HG03575 (cell line): ENCODE data around the gene DSCAML1.

Experiments used
- ATAC-seq: cut with Tn5 transposase; IDR thresholded peaks from one replicate; pipeline ENCODE4 v1.9.1; 2021; ENCODE audit not compliant: unreplicated experiment, insufficient number of reproducible peaks, low FRiP score; ENCODE audit errors: extremely low read depth

DSCAML1 gene

DNA sequence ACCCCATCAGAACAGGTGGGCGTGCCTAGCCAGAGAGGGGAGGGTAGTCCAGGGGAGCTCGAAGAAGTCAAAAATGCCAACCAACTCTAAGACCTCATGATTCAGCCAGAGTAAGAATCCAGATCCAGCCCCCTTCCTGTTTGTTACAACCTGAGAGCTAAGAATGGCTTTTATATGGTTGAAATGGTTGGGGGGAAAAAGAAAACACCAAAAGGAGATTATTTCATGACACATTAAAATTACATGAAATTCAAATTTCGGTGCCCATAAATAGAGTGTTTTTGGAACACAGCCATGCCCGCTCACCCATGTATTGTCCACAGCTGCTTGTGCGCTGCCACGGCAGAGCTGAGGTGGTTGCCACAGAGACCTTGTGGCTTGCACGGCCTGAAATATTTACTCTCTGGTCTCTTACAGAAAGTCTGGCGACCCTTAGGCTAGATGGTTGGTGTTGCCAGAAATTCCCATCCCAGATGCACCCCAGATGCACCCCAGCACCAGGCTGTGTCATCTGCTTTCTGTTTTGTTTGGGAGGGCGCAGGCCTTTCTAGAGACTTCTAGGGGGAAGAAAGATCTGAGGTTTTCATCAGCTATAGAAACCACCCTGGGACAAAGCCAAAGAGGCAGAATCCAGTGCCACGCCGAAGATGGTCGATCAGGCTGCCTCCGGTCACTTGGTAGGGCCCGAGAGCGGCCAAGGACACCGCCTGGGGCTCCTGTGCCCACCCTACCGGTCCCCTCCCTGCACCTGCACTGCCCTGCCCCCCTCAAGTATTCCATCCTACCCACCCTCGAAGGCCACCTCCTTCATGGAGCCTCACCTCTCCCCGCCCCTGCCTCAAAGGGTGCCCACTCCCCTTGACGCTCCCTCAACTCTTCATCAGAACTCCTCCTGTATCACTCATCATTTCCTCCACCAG, 80.2 kb downstream of the DSCAML1 start:
- no peak for ATAC-seq

DNA sequence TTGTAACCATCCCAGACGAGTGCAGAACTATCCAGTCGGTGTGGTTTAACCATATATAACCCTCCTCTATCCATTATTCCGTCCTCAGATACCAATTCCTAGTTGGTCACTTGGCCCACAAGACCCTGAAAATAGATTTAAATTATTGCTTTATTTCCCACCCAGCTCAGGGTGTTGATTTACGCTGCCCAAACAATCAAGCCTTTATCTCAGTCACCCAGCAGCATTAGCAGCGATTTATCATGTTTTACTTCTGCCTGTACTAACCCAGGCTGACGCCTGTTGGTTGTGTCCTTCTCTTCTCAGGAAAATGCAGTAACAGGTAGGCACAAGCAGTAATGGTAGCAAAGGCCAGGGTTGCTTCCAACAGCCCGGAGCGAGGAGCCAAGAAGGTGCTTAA, 81.2 kb downstream of the DSCAML1 start:
- no peak for ATAC-seq

DNA sequence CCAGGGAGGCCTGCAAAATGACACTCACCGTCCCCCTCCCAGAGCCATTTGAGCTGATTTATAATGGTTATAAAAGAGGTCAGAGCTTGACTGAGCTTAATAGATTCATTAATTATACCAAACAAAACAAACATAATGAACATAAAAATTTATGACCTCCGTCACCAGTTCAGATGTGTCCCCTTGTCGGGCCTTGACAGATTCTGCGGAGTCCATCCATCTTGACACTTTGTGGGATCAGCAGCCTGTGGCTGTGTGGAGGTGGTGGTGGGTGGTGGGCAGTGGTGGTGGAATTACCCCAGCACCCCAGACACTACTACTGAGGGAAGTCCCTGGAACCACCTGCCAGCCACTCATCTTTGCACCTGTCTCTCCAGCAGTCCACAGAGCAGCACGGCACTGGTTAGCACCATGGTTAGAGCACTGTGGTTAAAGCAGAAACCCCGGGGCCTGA, 83.5 kb downstream of the DSCAML1 start:
- ATAC-seq: no peak

DNA sequence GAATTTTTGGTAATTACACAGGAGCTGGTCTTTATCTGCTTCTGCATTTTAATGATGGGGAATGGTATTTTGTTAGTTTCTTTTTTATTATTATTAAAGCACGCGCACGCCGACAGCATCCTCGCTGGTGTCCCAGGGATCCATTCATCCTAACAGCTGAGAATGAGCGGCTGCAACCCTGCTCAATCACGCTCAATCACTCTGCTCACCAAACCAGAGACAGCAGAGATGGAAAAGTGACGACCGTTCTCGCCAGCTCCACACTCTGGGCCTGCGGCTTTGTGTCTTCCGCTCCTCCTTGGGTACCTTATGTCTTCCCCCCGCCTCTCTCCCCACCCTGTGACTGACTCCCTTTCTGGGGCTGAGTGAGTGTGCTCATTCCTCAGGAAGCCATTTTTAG, 84.5 kb downstream of the DSCAML1 start:
- no peak for ATAC-seq

DNA sequence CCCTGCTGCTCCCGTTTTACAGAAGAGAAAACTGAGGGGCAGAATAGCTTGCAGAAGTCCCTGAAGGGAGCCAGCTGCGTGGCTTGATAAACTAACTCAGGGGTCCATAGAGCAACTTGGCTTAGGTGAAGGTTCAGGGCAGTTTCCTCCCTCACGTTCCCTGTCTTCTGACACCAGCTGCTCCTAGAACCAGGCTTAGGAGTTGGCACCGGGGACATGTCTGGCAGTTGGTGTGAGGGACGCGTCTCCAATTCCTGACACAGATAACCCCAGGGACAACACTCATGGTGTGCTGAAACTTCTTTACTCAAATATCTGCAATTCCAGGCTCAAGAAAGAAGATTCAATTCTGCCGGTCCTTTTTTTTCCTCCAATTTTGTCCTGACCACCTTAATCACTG, 85.7 kb downstream of the DSCAML1 start:
- no peak for ATAC-seq

DNA sequence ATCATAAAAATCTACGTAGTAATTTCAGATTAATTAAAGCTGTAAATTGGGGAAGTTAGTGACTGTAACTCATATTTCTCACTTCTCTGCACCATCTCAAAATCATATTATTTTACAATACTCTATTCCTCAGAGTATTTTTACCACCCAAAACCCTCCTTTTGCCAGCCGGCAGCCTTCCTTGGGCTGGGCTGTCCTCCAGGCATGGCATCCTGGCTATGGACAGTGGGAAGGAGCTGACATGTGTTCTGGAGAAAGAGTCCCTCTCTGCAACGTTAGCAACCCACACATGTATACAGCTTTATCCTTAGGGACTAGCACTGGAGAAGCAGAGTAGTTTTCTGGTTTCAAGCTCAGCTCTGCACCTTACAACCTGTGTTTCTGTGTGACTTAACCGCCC, 86.8 kb downstream of the DSCAML1 start:
- ATAC-seq: no peak

DNA sequence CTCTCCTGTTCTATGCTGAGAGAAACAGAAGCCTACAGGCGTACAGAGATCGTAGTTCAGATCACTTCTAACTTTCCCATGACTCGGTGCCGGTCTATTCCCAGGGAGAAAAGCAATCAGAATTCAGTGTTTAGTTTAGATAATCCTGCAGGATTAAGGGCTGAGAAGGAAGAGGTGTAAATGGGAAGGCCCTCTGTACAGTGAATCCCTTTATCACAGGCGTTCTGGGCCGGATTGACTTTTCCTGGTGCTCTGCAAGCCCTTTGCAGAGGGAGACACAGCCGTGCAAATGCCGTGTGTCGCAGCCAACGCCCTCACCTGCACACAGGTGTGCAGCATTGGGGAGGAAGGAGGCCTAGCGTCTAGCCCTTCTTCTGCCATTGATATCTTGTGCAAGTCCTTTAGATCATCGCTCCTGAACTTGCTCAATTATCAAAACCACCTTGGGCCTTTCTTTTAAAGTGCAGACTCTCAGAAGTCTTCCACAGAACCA, 90.6 kb downstream of the DSCAML1 start:
- no peak for ATAC-seq

DNA sequence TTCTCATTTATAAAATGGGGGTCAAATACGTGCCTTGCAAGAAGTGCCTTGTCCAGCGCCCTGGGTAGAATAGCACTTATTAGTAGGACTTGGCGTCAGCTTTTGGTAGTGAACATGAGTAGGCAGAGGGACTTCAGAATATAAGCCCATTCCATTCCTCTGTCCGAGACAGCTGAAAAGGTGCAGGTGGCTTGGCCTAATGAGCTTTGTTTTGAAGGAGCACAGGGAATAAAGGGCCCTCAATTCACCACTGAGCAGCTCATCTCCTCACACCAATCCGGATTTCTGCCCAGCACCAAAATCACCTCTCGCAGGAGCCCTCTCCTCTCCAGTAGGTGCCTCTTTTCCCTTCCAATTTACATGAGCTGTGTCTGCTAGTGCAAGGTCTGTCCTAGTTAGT, 91.2 kb downstream of the DSCAML1 start:
- no peak for ATAC-seq

DNA sequence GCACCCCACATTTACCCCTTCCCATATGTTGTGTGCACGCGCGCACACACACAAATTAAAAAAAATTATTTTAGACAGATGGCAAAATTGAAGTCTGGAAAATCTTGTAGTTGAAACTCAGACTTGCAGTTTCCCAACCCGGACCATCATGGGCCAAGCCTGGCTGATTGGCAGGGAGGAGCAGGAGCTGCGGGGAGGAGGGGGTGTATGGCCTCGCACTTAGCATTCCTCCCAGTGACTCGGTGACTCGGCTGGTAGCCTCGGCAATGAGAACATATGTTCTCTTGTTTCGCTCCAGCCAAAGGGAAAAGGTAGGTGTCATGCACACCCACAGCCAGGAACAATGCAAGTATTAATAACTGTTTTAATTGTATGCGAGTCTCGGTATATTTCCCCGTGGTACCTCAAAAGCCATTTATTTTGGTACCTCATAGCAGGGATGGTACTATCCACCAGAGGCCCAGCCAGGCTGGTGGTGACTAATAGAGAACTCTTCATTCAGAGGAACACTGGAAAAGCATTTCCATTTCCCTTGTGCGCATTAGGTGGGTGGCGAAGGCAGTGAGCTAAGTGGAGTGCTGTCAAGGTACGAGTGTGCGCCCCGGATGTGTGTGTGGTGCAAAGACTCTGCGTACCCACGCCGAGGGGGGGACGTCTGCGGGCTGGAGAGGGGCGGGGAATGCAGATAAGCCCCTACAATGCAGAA, 92.5 kb downstream of the DSCAML1 start:
- no peak for ATAC-seq

DNA sequence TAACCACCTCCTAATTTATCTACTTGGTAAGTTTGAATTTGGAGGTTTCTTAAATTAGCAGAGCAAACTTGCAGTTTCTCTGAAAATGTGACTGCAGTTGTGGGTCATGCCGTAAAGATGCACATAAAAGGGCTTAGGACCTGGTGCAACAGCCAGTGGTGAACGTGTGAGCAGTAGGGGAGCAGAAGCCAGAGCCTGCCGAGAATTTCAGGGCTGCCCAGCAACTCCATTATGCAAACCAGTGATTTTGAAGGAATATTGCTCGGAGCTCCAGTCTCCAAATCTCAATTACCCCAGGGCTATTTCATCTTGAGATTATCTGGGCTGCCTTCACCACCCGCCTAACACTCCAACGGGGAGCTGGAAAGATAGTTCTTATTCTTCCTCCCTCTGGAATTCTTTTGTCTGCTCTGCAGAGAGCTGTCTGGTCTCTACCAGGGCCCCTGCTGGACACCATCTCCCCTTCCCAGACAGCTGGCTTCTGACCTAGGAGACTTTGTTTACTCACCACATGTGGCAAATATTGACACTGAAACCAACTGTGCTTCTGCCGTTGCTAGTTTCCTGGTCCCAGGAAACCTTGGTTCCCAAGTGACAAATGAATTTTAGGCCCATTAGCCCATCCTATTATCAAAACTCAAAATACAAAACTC, 93.9 kb downstream of the DSCAML1 start:
- ATAC-seq: no peak

DNA sequence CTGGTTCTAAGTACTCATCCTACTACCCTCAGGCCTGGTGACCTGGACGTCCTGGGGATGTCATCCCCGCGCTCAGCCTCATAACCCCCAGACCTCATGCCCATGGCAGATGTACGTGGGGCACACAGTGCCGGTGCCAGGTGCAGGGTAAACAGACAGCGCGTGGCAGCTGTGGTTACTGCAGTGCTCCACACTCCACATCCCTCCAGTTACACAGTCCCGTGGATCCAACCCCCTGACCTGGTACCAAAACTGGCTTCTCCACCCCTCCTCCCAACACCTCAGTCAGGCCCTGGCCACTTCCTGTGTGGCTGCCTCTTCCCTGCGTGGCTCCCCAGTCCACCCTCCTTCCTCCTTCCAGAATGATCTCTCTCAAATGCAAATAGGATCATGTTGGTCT, 95.2 kb downstream of the DSCAML1 start:
- ATAC-seq: no peak

DNA sequence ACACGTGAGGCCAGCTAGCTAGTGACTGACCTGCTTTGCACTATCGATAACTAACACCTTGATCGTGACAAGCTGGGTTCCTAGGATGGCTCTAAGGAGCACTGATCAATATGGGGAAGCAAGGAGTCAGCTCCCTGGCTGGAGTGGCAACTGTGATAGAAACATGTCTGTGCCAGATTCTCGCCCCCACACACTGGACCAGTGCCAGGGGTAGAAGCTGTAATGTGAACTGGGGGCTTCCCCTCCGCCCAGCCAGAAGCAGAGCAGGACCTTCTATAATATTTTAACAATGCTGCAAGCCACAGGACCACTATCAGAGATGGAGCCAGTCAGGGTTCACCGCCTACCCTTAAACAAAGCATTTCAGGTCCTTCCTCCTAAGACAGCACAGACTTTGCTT, 96.5 kb downstream of the DSCAML1 start:
- ATAC-seq: no peak

DNA sequence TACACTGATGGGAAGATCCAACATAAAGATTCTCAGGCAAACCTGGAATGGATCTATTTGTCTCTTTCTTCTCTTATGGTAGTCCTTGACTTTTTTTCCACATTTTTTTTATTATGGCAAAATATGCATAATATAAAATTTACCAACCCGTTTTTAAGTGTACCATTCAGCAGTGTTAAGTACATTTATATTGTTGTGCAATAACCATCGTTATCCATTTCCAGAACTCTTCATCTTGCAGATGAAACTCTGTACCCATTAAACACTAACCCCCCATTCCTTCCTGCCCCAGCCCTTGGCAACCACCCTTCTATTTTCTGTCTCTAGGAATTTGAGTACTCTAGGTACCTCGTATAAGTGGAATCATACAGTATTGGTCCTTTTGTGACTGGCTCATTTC, 99.7 kb downstream of the DSCAML1 start:
- no peak for ATAC-seq

DNA sequence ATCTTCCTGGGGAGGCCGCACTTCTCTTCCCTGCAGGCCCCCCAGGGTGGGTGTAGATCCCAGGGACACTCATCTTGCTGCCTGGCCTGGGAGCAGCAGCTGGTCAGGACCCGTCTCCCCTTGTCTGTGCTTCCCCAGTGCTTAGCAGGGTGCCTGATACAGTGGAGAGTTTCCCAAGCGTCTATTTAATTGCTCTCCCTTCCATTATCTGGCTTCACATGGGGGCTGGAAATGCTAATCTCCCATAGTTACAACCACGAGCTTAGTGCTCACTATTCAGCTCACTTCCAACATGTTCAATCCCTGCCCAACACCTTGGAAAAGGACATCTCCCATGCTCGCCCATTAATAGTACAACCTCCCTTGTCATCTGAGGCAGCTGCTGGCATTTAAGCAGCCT, 100.5 kb downstream of the DSCAML1 start:
- no peak for ATAC-seq

DNA sequence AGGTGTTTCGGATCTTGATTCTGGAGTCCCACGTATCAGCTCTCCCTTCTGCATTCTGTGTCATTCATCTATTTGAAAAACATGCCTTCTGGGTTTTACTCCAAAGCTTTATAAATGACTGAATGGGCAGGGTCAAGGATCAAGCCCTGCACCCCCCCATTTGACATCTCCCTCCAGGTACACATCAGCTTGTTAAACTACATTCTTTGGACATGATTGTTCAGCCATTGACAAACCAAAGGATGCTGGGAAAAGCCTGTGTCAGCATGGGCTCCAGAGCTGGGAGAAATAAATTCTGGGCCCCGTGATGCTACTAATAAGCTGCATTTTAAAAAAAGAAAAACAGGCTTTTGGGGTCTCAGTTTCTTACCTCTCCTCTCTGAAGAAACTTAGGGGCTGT, 103.7 kb downstream of the DSCAML1 start:
- ATAC-seq: no peak

DNA sequence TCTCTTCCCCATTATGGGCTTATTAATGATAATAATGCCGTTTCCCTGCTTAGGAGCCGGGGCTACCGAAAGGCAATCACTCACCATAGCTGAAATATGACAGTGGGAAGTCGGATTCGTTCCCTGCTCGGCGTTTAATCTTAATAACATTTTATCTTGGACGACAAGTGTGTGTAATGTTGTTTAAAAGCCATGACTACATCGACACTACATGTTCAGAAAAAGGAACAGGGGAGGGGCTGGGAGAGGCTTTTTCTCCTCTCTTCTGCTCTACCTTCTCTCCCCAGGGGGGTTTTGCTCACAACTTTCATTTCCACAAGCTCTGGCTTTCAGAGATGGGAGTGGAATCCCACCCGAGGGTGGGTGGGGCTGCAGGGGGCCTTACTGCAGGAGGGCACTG, 105.5 kb downstream of the DSCAML1 start:
- no peak for ATAC-seq

DNA sequence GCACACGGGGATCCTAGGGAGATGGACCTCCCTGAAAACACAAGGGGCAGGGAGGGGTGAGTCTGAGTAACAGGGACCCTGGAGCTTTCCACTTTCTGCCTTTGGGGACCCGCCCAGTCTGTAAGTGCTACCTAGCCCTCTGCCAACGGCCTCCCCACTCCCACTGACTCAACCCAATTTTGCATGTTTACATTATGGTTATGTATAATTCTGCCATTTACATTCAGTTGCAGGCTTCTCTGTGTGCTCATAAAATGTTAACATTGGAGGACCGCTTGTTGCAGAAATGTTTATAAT, 105.8 kb downstream of the DSCAML1 start:
- ATAC-seq: no peak

DNA sequence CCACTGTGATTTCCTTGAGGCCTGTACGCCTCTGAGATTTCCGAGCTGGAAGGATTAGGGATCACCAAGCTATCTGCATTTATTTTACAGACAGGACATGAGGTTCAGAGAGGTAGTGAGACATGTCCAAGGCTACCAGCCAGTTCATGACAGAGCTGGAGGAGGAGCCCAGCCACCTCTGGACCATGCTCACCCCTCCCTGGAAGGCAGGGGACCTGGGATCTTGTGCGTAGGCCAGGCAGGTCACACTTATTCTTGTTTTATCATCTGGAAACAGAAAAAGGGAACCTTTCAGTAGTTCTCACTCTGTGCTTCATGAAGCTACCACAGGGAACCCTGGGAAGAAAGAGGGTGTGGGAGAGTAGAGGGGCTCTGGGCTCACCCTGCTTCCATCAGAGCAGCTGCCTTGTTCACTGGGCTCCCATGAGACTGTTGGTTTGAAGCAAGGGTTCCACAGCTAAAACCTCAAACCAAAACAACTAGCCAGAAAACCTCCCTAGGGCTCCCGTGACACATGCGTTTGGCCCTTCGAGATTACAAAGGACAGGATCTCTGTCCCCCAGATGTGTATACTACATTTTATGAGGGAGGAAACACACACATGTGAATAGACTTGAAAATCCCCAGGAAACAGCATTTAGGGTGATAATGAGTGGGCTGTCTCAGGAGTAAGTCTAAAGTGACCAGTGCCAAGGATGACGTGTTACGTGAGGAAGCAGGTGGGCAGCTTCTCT, 106.4 kb downstream of the DSCAML1 start:
- no peak for ATAC-seq

DNA sequence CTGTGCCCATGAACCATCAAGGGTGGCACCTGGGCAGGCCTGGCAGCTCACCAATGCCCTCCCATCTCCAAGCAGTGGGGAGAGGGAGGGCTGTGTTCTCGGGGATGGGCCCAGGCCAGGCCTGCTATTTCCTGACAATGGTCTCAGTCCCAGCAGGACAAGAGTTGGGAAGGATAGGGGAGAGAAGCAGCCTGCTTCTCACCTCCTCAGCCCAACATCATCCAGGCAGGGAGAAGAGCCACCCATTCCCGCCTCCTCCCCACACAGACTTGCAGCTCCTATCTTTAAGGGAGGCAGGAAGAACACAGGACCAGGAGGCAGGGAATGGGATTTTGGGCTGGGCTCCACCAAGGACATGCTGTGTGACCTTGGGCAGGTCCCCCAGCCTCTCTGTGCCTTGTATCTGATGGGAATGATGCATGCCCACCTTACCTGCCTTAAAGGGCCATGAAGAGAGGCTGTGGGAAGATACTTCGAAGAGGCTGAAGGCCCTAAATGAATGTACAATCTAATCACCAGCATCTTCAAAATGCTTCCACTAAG, 108.7 kb downstream of the DSCAML1 start:
- ATAC-seq: no peak
